Activated effector memory CD4-positive, alpha-beta T cell treated with anti-CD3 and anti-CD28 coated beads, Interleukin-2, amount 50 U/mL, for 16 hours (primary cell): ENCODE data around the gene GRID1.
"Not testable (repeated sequence)": the region's sequence is repeated elsewhere in the genome, so short reads cannot be mapped to it uniquely, and the experiment has no call there.

Source experiments
- DNase-seq: peaks from one replicate; pipeline ENCODE4 v3.0.0-alpha.2; 2020

GRID1 gene

GRCh38 chr10:85858776-85859515 is 507.6 kb downstream of the GRID1 start:
- no peak for DNase-seq

GRCh38 chr10:85857791-85858190 is 508.8 kb downstream of the GRID1 start:
- no peak for DNase-seq

- DNase-seq = no peak
Observed at GRCh38 chr10:85857305-85857704, 509.3 kb downstream of the GRID1 start.

- no peak for DNase-seq
Observed at GRCh38 chr10:85851934-85852333, 514.7 kb downstream of the GRID1 start.

GRCh38 chr10:85851325-85851724 is 515.3 kb downstream of the GRID1 start:
- no peak for DNase-seq

- DNase-seq = no peak
Observed at GRCh38 chr10:85850736-85851135, 515.9 kb downstream of the GRID1 start.

- no peak for DNase-seq
Observed at GRCh38 chr10:85849315-85849714, 517.3 kb downstream of the GRID1 start.

- no peak for DNase-seq
Observed at GRCh38 chr10:85848756-85849155, 517.8 kb downstream of the GRID1 start.

GRCh38 chr10:85847085-85847484 is 519.5 kb downstream of the GRID1 start:
- no peak for DNase-seq

GRCh38 chr10:85838660-85839059 is 527.9 kb downstream of the GRID1 start:
- not testable (repeated sequence) for DNase-seq

GRCh38 chr10:85832988-85833387 is 533.6 kb downstream of the GRID1 start:
- DNase-seq = no peak

GRCh38 chr10:85831422-85831821 is 535.2 kb downstream of the GRID1 start:
- DNase-seq = no peak

- DNase-seq = no peak
Observed at GRCh38 chr10:85826377-85826776, 540.2 kb downstream of the GRID1 start.

- no peak for DNase-seq
Observed at GRCh38 chr10:85811405-85811804, 555.2 kb downstream of the GRID1 start.

- DNase-seq = no peak
Observed at GRCh38 chr10:85810674-85811073, 555.9 kb downstream of the GRID1 start.

GRCh38 chr10:85795460-85795859 is 571.1 kb downstream of the GRID1 start:
- no peak for DNase-seq

GRCh38 chr10:85794553-85794952 is 572.0 kb downstream of the GRID1 start:
- no peak for DNase-seq

GRCh38 chr10:85792533-85792858 is 574.1 kb downstream of the GRID1 start:
- no peak for DNase-seq

- DNase-seq = no peak
Observed at GRCh38 chr10:85791818-85792532, 574.6 kb downstream of the GRID1 start.

- no peak for DNase-seq
Observed at GRCh38 chr10:85789982-85790789, 576.4 kb downstream of the GRID1 start.

- DNase-seq = no peak
Observed at GRCh38 chr10:85789125-85789524, 577.5 kb downstream of the GRID1 start.

- no peak for DNase-seq
Observed at GRCh38 chr10:85788570-85788969, 578.0 kb downstream of the GRID1 start.

- no peak for DNase-seq
Observed at GRCh38 chr10:85787881-85788280, 578.7 kb downstream of the GRID1 start.

- no peak for DNase-seq
Observed at GRCh38 chr10:85787393-85787792, 579.2 kb downstream of the GRID1 start.
